ENCODE data around the gene LOXL3. TPM values are rescaled to one million over a fixed set of nuclear protein-coding genes. Genes with fewer than 3 reads are reported as not detected.
A peak's percentile ranks its signal among the peaks of the same experiment; 100 is the strongest.

The LOXL3 gene
- total and polyA plus RNA-seq, 2 donors from 2014 or later, result 2.4 to 9.7 TPM

GRCh38 chr2:74497777-74498499 lies 55.8 kb downstream of the LOXL3 start:
- peak overlapping the region in 2 of 3 donors; percentile 35 to 38 for H3K4me3 ChIP-seq (ENCODE audit: low read length in 3 of 3)
- intact Hi-C loops (cut with DNase I), result no loop called here
- no peak for TF ChIP-seq CTCF (IDR thresholded peaks at IDR 0.05; ENCODE audit: borderline replicate concordance, extremely low read depth, insufficient read depth)
- no peak for FAIRE-seq
- H3K27ac ChIP-seq (ENCODE audit: low read depth in 2 of 2, low read length in 2 of 2), result no peak overlapping the region
- no peaks in the 10 kb centered on the region for H3K9me3 ChIP-seq (ENCODE audit: control insufficient read depth in 2 of 3, insufficient read depth in 1 of 3, low read length in 3 of 3)
- H3K4me1 ChIP-seq (ENCODE audit: control insufficient read depth in 2 of 3, insufficient read depth in 2 of 3, low read depth in 1 of 3, low read length in 3 of 3), result peaks cover 0 to 19% (median 10%) of the 10 kb centered on the region in 3 donors
- H3K9ac ChIP-seq (ENCODE audit: low read length in 3 of 3), result no peak overlapping the region
- peaks cover 0 to 5% (median 3%) of the 10 kb centered on the region in 3 donors for H3K36me3 ChIP-seq (ENCODE audit: control insufficient read depth in 2 of 3, insufficient read depth in 3 of 3, low read length in 3 of 3)
- peak; percentile 43 to 83 (median 50) for DNase-seq
- H3K27me3 ChIP-seq (ENCODE audit: control insufficient read depth, insufficient read depth, low read length), result peaks cover 12% of the 10 kb centered on the region

GRCh38 chr2:74496997-74497776 lies 56.6 kb downstream of the LOXL3 start:
- intact Hi-C loops (cut with DNase I), result no loop called here
- no peak for TF ChIP-seq CTCF (IDR thresholded peaks at IDR 0.05; ENCODE audit: borderline replicate concordance, extremely low read depth, insufficient read depth)
- no peaks in the 10 kb centered on the region for H3K9me3 ChIP-seq (ENCODE audit: control insufficient read depth in 2 of 3, insufficient read depth in 1 of 3, low read length in 3 of 3)
- FAIRE-seq (no peak), DNase-seq (no peak)
- H3K36me3 ChIP-seq (ENCODE audit: control insufficient read depth in 2 of 3, insufficient read depth in 3 of 3, low read length in 3 of 3), result peaks cover 0 to 10% (median 8%) of the 10 kb centered on the region in 3 donors
- H3K4me1 ChIP-seq (ENCODE audit: control insufficient read depth in 2 of 3, insufficient read depth in 2 of 3, low read depth in 1 of 3, low read length in 3 of 3), result peaks cover 0 to 16% (median 10%) of the 10 kb centered on the region in 3 donors
- H3K9ac ChIP-seq (ENCODE audit: low read length in 3 of 3), result no peak overlapping the region
- no peak overlapping the region for H3K27ac ChIP-seq (ENCODE audit: low read depth in 2 of 2, low read length in 2 of 2)
- H3K4me3 ChIP-seq (ENCODE audit: low read length in 3 of 3), result no peak overlapping the region
- peaks cover 10% of the 10 kb centered on the region for H3K27me3 ChIP-seq (ENCODE audit: control insufficient read depth, insufficient read depth, low read length)

- Histone ChIP-seq H3K4me1 (ENCODE audit: control insufficient read depth in 2 of 3, insufficient read depth in 2 of 3, low read depth in 1 of 3, low read length in 3 of 3) (peaks cover 0 to 16% (median 10%) of the 10 kb centered on the region in 3 donors), H3K36me3 (ENCODE audit: control insufficient read depth in 2 of 3, insufficient read depth in 3 of 3, low read length in 3 of 3) (peaks cover 0 to 26% (median 24%) of the 10 kb centered on the region in 3 donors), H3K9me3 (ENCODE audit: control insufficient read depth in 2 of 3, insufficient read depth in 1 of 3, low read length in 3 of 3) (no peaks in the 10 kb centered on the region), H3K27me3 (ENCODE audit: control insufficient read depth, insufficient read depth, low read length) (peaks cover 6% of the 10 kb centered on the region), H3K9ac (ENCODE audit: low read length in 3 of 3) (no peak overlapping the region), H3K4me3 (ENCODE audit: low read length in 3 of 3) (no peak overlapping the region), H3K27ac (ENCODE audit: low read depth in 2 of 2, low read length in 2 of 2) (no peak overlapping the region)
- DNase-seq (no peak), FAIRE-seq (no peak)
- TF ChIP-seq CTCF (IDR thresholded peaks at IDR 0.05; ENCODE audit: borderline replicate concordance, extremely low read depth, insufficient read depth), result no peak
- intact Hi-C loops (cut with DNase I), result no loop called here
Observed at GRCh38 chr2:74495440-74495839, 58.3 kb downstream of the LOXL3 start.

Measured in kidney (tissue), 14 donors.